Dedifferentiated amniotic fluid mesenchymal stem cell (primary cell): ENCODE data around the gene ZNF80.

Source experiments
- DNase-seq: peaks from one replicate; pipeline ENCODE4 v3.0.0-alpha.2; 2016; ENCODE audit errors: extremely low spot score

The ZNF80 gene

GRCh38 chr3:114219741-114220140, 17.6 kb downstream of the ZNF80 start:
- DNase-seq = no peak

DNA sequence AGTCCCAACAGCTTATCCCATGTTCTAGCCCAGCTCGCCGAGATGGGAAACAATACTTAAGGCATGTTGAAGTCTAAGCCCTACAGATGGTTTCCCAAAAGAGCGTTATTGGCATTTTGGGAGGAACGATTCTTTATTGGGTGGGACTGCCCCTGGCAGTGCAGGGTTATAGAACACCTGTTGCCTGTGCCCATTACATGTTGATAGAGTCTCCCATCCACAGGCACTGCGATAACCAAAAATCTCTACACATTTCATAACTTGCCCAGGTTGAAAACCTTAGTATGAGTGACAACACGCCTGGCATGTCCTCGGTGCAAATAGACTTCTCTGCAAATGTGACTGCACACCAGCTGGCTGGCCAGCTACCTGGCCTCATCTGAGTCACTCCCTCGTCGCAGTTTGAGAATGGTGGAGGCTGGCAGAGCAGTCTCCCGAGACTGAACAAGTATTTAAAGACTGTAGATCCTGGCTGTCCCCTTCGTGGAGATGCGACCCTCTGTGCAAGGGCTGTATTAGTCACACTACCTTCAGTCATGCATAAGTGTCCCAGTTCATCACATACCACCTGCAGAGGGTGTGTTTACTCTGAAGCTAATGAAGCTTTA, 18.7 kb downstream of the ZNF80 start:
- DNase-seq = no peak

DNA sequence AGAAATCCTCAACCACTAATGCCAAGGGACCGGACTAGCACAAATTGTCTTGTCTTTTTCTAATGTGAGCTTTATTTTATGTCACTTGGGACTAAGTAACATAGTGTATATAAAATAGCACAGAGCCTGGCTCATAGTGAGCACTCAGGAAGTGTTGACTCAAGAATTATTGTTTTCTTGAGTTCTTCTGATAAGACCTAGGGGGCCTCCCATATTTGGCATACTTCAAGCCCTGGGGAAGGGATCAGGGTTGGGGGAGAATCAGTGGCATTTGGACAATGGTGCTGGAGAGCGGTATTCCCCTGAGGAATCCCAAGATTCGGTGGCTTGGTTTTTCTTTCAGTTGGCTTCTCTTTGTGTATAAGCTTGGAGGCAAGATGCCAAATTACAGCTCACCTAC, 19.4 kb downstream of the ZNF80 start:
- no peak for DNase-seq

GRCh38 chr3:114217266-114217665, 20.1 kb downstream of the ZNF80 start:
- DNase-seq = no peak

DNA sequence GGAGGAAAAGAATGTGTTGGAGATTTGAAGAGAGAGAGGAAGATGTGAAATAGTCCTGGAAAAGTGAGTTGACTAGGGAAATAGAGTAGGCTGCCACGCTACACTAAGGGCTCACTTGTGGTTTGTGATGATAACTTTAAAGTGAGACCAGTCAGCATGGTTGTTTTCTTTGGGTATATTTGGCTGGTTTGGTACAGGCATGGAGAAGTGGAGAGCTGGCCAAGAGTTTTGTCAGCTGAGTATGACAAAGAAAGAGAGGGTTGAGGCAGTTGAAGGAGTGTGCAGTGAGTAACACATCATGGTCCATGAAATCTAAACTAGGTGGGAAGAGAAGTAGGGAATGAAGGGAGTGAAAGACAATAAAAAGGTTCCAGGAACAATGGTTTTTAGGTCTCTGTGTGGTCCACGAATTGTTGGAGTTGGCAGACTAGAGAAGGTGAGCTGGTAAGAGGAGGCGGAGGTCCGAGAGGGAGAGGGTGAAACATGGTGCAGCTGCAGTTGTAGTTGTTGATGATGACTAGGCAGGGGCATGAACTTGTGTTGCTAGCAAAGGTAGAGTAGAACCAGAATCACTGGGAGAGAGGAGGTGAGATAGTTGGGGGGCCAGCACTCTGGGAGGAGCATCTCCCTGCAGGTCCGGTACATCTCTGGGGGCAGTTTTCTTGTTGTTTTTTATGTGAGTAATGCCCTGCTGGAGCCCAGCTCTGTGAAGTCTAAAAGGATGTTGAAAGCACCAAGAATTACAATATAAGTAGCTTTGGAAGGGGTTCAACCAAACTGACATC, 21.0 kb downstream of the ZNF80 start:
- DNase-seq = no peak

GRCh38 chr3:114214542-114215341, 22.6 kb downstream of the ZNF80 start:
- no peak for DNase-seq

GRCh38 chr3:114213627-114214541, 23.5 kb downstream of the ZNF80 start:
- DNase-seq = no peak

DNA sequence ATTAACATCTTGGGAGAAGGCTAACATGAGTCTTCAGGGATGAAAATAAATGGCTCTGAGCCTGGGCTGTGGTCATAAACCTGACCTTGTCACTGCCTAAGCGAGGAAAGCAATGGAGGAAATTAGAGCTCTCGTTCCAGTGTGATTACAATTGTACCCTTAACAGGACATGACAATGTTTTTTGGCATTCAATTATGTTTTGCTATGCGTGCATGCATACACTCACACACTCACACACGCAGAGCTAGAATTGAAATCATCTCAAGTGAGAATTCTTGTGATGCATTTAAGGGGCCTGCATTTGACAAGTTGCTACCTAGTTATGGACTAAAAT, 24.1 kb downstream of the ZNF80 start:
- DNase-seq = no peak

DNA sequence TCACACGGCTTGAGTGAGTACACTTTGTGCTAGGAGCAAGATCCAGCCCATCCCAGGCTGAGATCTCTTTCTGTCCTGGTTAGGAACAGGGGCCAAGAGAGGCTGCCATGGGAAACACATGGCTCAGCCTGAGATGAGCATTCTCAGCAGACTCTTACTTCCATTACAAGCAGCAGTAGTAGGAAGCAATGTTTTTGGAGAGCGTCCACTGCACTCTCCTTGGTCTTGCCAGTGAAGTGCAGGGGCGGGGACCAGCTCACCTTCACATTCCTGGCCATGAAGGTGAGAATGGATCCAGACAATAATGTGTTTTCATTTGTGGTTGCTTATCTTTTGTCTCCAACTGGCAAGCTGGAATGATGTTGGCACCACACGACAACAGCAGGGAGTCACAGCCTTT, 24.7 kb downstream of the ZNF80 start:
- no peak for DNase-seq

- no peak for DNase-seq
These were observed 29.6 kb downstream of the ZNF80 start for GRCh38 chr3:114207768-114208167.

- no peak for DNase-seq
These were observed 31.0 kb downstream of the ZNF80 start for GRCh38 chr3:114206342-114206741.

DNA sequence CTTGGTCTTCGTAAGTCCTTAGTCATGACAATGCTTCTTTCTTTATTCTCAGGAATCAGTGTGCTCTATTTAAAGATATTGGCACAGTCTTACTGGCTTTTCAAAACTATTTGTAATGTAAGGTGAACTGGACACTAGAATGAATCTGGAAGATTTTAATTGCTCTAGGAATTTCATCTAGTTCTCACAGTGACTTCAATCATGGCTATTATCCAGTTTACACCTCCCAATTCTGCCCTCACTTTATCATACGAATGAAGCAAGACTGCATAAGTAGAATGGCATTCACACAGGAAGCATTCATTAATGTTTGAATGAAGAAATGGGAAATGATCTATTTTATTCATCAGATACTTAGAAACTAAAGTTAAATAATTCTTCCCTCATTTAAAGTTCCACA, 31.8 kb downstream of the ZNF80 start:
- DNase-seq = no peak

- no peak for DNase-seq
These were observed 42.6 kb downstream of the ZNF80 start for GRCh38 chr3:114194750-114195149.

- DNase-seq = no peak
These were observed 45.2 kb downstream of the ZNF80 start for GRCh38 chr3:114192136-114192535.

DNA sequence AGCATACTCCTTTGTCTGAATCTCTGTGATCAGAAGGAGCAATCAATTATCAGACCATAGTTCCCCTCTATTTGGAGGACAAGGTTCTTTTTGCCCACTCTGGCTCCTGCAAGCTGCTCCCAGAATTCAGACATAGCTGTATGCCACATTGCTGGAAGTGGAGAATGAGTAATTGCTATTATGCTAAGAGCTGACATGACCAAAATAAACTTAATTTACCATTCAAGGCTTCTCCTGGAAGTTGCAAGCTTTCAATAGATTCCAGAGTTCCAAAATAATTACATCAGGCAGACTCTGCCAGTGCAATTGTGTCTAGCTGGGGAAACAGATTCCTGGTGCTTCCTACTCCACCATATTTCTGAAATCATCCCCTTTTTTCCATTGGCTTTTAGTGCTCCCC, 50.9 kb downstream of the ZNF80 start:
- no peak for DNase-seq
